NB4 (cell line): ENCODE data around the gene PJVK.

Experiments
- MYC ChIP-seq: IDR thresholded peaks from 2 replicates; pipeline ENCODE4 v1.6.1; 2011; ENCODE audit warnings: low read depth, low read length
- POLR2A ChIP-seq: IDR thresholded peaks from 2 replicates; pipeline ENCODE4 v1.6.1; 2011; ENCODE audit warnings: mild to moderate bottlenecking; ENCODE audit not compliant: insufficient read length; ENCODE audit errors: extremely low read depth
- TF ChIP-seq, protein P1 (sequence below): IDR thresholded peaks from one replicate; pipeline ENCODE4 v1.5.1; 2012; ENCODE audit warnings: low read depth, low read length

DNA sequence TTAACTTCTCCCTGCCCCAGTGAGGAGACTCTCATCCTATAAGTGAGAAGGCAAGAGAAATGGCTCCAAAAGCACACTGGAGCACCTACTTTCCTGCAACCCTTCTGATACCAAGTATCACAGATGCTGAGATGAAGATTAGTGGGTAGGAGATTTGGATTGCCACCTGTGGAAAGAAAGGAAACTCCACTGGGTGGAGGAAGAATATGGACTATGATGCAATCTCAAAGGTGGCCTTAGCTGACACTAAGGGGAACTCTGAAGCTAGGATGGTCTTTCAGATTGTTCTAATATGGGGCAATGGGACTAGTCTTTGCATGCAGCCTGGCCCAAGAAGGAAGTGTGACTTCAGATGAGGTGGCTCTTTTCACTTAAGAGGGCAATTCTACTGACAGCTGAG, 21.8 kb upstream of the PJVK start:
- TF ChIP-seq, protein P1, sequence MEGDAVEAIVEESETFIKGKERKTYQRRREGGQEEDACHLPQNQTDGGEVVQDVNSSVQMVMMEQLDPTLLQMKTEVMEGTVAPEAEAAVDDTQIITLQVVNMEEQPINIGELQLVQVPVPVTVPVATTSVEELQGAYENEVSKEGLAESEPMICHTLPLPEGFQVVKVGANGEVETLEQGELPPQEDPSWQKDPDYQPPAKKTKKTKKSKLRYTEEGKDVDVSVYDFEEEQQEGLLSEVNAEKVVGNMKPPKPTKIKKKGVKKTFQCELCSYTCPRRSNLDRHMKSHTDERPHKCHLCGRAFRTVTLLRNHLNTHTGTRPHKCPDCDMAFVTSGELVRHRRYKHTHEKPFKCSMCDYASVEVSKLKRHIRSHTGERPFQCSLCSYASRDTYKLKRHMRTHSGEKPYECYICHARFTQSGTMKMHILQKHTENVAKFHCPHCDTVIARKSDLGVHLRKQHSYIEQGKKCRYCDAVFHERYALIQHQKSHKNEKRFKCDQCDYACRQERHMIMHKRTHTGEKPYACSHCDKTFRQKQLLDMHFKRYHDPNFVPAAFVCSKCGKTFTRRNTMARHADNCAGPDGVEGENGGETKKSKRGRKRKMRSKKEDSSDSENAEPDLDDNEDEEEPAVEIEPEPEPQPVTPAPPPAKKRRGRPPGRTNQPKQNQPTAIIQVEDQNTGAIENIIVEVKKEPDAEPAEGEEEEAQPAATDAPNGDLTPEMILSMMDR, result no peak
- TF ChIP-seq POLR2A, result no peak
- TF ChIP-seq MYC, result no peak
